ENCODE measurements around the gene BARD1.
"Not testable (repeated sequence)": the region's sequence is repeated elsewhere in the genome, so short reads cannot be mapped to it uniquely, and the experiment has no call there.

Gene BARD1

GRCh38 chr2:214765180-214765579 is 44.3 kb downstream of the BARD1 start:
- no peak for DNase-seq (ENCODE audit: low read depth)

GRCh38 chr2:214753455-214753854 is 56.0 kb downstream of the BARD1 start:
- DNase-seq (ENCODE audit: low read depth) = no peak

- DNase-seq (ENCODE audit: low read depth) = no peak
Measured at GRCh38 chr2:214750529-214750928, 59.0 kb downstream of the BARD1 start.

- no peak for DNase-seq (ENCODE audit: low read depth)
Measured at GRCh38 chr2:214747992-214748391, 61.5 kb downstream of the BARD1 start.

GRCh38 chr2:214742119-214742518 is 67.4 kb downstream of the BARD1 start:
- DNase-seq (ENCODE audit: low read depth) = no peak

- no peak for DNase-seq (ENCODE audit: low read depth)
Measured at GRCh38 chr2:214740867-214741395, 68.6 kb downstream of the BARD1 start.

- no peak for DNase-seq (ENCODE audit: low read depth)
Measured at GRCh38 chr2:214737188-214737587, 72.3 kb downstream of the BARD1 start.

GRCh38 chr2:214730800-214731407 is 78.6 kb downstream of the BARD1 start:
- DNase-seq (ENCODE audit: low read depth) = peak; percentile 15

- peak; percentile 41 for DNase-seq (ENCODE audit: low read depth)
Measured at GRCh38 chr2:214730248-214730647, 79.2 kb downstream of the BARD1 start.

- no peak for DNase-seq (ENCODE audit: low read depth)
Measured at GRCh38 chr2:214724741-214725140, 84.7 kb downstream of the BARD1 start.

GRCh38 chr2:214717837-214718236 is 91.6 kb downstream of the BARD1 start:
- DNase-seq (ENCODE audit: low read depth) = not testable (repeated sequence)

- DNase-seq (ENCODE audit: low read depth) = no peak
Measured at GRCh38 chr2:214716811-214717560, 92.5 kb downstream of the BARD1 start.

GRCh38 chr2:214715025-214715424 is 94.5 kb downstream of the BARD1 start:
- DNase-seq (ENCODE audit: low read depth) = no peak

- DNase-seq (ENCODE audit: low read depth) = no peak
Measured at GRCh38 chr2:214713080-214713830, 96.2 kb downstream of the BARD1 start.

- DNase-seq (ENCODE audit: low read depth) = no peak
Measured at GRCh38 chr2:214710729-214711128, 98.8 kb downstream of the BARD1 start.

- peak; percentile 26 for DNase-seq (ENCODE audit: low read depth)
Measured at GRCh38 chr2:214706986-214707385, 102.5 kb downstream of the BARD1 start.

GRCh38 chr2:214699236-214699635 is 110.2 kb downstream of the BARD1 start:
- peak; percentile 12 for DNase-seq (ENCODE audit: low read depth)

GRCh38 chr2:214696681-214697080 is 112.8 kb downstream of the BARD1 start:
- no peak for DNase-seq (ENCODE audit: low read depth)

GRCh38 chr2:214695789-214696188 is 113.7 kb downstream of the BARD1 start:
- peak; percentile 14 for DNase-seq (ENCODE audit: low read depth)

GRCh38 chr2:214683557-214683956 is 125.9 kb downstream of the BARD1 start:
- peak; percentile 5 for DNase-seq (ENCODE audit: low read depth)

GRCh38 chr2:214679736-214680135 is 129.7 kb downstream of the BARD1 start:
- DNase-seq (ENCODE audit: low read depth) = no peak

- DNase-seq (ENCODE audit: low read depth) = no peak
Measured at GRCh38 chr2:214676421-214677089, 132.9 kb downstream of the BARD1 start.

Measured in iris pigment epithelial cell (primary cell).